ENCODE results near the gene SETX.

DNA sequence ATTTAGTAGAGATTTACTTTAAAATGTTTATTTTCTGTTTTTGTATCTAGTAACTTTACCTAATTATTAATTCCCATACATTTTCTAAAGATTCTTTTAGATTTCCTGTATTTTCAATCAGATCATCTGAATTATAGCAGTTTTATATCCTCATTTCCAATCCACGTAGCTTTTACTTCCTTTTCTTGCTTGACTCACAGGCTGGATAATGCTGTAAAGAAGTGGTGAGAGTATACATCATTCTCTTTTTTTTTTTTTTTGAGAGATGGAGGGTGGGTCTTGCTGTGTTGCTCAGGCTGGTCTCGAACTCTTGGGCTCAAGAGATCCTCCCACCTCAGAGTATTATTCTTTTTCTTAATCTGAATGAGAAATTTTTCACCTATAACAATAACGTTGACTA is 11.2 kb upstream of the SETX start:
- TF ChIP-seq, protein P1, sequence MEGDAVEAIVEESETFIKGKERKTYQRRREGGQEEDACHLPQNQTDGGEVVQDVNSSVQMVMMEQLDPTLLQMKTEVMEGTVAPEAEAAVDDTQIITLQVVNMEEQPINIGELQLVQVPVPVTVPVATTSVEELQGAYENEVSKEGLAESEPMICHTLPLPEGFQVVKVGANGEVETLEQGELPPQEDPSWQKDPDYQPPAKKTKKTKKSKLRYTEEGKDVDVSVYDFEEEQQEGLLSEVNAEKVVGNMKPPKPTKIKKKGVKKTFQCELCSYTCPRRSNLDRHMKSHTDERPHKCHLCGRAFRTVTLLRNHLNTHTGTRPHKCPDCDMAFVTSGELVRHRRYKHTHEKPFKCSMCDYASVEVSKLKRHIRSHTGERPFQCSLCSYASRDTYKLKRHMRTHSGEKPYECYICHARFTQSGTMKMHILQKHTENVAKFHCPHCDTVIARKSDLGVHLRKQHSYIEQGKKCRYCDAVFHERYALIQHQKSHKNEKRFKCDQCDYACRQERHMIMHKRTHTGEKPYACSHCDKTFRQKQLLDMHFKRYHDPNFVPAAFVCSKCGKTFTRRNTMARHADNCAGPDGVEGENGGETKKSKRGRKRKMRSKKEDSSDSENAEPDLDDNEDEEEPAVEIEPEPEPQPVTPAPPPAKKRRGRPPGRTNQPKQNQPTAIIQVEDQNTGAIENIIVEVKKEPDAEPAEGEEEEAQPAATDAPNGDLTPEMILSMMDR (IDR thresholded peaks at IDR 0.05): no peak
- no peak for TF ChIP-seq POLR2A (IDR thresholded peaks at IDR 0.05)

Measured in heart left ventricle (tissue), 13 donors.